Dendritic cell treated with granulocyte-macrophage colony-stimulating factor and Interleukin-4, amounts not matched to agents 40 ng/mL and 50 ng/mL, for 4 days (primary cell): ENCODE data around the gene SCAF11.

Experiments used
- H3K27ac Mint-ChIP-seq: one replicate; pipeline ENCODE4 v1.8.0; 2022; ENCODE audit warnings: mild to moderate bottlenecking, mixed read lengths
- H3K27me3 Mint-ChIP-seq: one replicate; pipeline ENCODE4 v1.8.0; 2022; ENCODE audit warnings: mild to moderate bottlenecking, mixed read lengths
- H3K36me3 Mint-ChIP-seq: one replicate; pipeline ENCODE4 v1.8.0; 2022; ENCODE audit warnings: low read depth, mixed read lengths
- H3K4me1 Mint-ChIP-seq: one replicate; pipeline ENCODE4 v1.8.0; 2022; ENCODE audit warnings: low read depth, mixed read lengths
- H3K4me3 Mint-ChIP-seq: one replicate; pipeline ENCODE4 v1.8.0; 2022; ENCODE audit warnings: mild to moderate bottlenecking, moderate library complexity, mixed read lengths
- H3K9me3 Mint-ChIP-seq: one replicate; pipeline ENCODE4 v1.8.0; 2022; ENCODE audit warnings: mixed read lengths
- intact Hi-C: fragments of 100-400 bp; cut with micrococcal nuclease; formaldehyde crosslinking; loops from one replicate; pipeline ENCODE4 v1.15.0; 2022

SCAF11 gene

DNA sequence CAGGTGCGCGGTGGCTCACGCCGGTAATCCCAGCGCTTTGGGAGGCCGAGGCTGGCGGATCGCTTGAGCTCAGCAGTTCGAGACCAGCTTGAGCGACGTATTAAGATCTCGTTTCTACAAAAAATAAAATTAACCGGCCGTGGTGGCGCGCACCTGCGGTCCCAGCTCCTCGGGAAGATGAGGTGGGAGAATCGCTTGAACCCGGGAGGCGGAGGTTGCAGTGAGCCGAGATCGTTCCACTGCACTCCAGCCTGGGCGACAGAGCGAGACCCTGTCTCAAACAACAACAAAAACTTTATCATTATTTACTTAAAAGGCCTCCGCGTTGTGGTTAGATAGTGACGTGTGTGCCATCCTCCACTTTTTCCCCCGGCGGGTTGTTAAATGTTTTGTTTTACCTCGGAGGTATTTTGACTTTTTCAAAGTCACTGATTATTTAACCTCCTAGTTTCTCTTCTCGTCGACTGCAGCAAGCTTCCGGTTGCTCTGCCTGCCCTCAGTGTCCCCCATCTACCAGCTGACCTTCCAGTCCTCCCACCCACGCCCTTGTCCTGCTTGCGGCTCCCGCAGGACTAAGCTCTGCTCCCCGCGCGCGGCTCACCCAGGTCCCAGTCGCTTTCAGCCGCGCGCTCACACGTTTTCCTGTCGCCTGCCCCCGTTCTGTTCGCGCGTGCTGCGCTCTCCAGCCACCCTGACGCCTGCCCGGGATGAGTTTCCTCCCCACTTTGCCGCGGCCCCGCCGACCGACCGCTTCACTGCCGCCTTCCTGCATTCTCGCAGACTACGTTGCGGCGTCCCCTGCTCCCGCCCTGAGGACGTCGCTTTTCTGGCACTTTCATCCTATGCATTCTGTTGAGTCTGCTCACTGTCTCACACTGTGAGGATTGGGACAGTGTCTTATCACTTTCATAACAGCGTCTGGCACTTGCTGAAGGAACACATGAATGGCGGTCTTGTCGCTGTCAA lies 1.2 kb upstream of the SCAF11 start:
- peak overlapping the region; percentile 99 for H3K27ac Mint-ChIP-seq
- peak overlapping the region; percentile 99 for H3K4me3 Mint-ChIP-seq
- H3K27me3 Mint-ChIP-seq = no peaks in the 10 kb centered on the region
- peaks cover 2% of the 10 kb centered on the region for H3K9me3 Mint-ChIP-seq
- intact Hi-C loops = loop anchor here (2.0 to 10.0 kb wide), 4 partner anchors 265 to 673 kb away; partner anchors contain the start of gene SLC38A2
- H3K36me3 Mint-ChIP-seq = peaks cover 42% of the 10 kb centered on the region
- peaks cover 33% of the 10 kb centered on the region for H3K4me1 Mint-ChIP-seq

DNA sequence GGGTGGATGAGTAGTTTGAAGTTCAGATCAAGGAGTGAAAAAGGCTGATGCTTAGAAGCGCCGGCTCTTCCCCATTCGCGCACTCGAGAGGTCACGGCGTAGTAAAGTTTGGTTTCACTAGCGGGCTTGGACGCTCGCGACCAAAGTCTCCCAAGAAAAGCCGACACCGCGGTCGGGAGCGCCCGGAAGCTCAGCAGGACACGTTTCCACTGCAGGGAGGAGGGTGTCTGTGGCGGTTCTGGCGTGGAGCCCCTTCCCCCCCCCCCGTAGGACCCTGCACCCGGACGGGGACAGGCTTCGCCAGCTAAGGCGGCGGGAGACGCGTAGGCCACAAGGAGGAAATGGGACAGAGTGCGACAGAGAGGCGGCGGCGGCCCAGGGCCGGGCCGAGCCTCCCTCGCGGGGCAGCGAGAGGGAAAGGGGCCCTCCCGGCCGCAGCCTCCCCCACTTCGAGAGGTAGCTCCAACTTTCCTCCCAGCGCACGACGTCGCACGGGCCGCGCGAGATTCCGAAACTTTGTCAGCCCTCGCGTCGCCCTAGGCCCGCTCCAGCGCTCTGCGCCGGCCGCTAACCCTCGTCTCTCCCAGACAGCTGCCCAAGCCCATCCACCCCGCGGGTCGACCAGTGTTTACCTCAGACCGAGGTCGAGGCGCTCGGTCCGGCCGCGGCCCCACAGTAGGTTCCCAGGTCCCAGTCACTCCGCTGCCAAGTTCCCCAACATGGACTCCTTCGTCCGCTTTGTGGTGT lies 480 bp downstream of the SCAF11 start:
- intact Hi-C loops = loop anchor here (2.0 to 10.0 kb wide), 4 partner anchors 263 to 675 kb away; partner anchors contain the start of gene SLC38A2
- H3K36me3 Mint-ChIP-seq = peaks cover 58% of the 10 kb centered on the region
- H3K4me1 Mint-ChIP-seq = peaks cover 45% of the 10 kb centered on the region

DNA sequence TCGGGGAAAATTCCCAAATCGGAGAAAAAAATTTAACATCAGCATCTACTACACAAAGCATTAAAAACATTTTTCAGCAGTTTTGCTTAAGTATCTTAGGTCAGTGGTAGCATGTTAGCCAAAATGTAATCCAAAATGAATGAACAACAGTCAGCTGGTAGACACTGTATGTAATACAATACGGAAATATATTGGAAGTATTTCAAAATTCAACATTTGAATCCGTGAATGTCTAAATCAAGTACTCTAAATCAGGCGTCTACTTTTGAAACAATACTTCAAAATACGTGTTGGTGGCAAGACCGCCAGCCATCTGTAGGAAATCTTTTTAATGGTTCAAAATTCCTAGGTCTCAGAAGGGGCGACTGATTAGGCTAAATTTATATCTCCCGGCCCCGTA lies 1.1 kb downstream of the SCAF11 start:
- Mint-ChIP-seq H3K4me3 (peak overlapping the region; percentile 99), H3K9me3 (peaks cover 9% of the 10 kb centered on the region), H3K36me3 (peaks cover 60% of the 10 kb centered on the region), H3K27me3 (no peaks in the 10 kb centered on the region), H3K27ac (peak overlapping the region; percentile 99), H3K4me1 (peaks cover 50% of the 10 kb centered on the region)
- intact Hi-C loops = no loop called here

More for the DNA sequence above, 480 bp downstream of the SCAF11 start:
- Mint-ChIP-seq H3K9me3 (peaks cover 9% of the 10 kb centered on the region), H3K27ac (peak overlapping the region; percentile 99), H3K27me3 (no peaks in the 10 kb centered on the region), H3K4me3 (peak overlapping the region; percentile 99)

DNA sequence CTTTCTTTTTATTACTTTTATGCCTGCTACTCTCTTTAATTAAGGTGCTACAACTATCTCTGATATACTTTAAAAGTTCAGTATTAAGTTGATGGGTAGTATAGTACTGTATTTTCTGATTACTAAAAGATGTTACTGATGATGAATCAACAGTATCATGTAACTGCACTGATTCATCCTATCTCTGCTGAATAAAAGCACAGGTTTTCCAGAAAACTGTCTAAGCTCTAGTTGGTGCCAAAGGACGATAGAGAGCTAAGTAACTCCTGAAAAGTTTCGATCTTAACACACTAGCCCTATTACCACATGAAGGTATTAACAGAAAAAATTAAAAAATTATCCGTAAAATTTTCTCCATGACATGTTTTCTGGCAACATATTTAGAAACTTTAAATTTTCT lies 2.1 kb downstream of the SCAF11 start:
- Mint-ChIP-seq H3K36me3 (peaks cover 60% of the 10 kb centered on the region), H3K27ac (peak overlapping the region; percentile 99), H3K4me3 (peak overlapping the region; percentile 24), H3K9me3 (peaks cover 9% of the 10 kb centered on the region), H3K27me3 (no peaks in the 10 kb centered on the region), H3K4me1 (peaks cover 60% of the 10 kb centered on the region)
- intact Hi-C loops = no loop called here

DNA sequence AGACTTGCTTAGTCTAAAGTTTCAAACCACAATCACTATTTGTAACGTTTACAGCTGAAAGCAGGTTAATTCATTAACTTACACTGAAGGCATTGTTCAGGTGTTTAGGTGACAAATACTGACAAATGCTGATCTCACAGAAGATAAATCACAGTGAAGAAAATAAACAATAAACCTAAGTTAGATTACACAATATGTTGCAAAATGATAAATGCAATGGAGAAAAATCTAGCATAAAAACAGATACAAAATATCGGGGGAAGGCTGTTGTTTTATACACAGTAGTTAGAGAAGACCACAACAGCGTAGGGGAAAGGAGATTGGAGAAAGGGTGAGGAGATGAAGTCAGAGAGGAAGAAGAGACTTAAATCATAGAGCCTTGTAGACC lies 3.0 kb downstream of the SCAF11 start:
- intact Hi-C loops = no loop called here
- Mint-ChIP-seq H3K4me3 (peak overlapping the region; percentile 24), H3K4me1 (peaks cover 69% of the 10 kb centered on the region), H3K36me3 (peaks cover 67% of the 10 kb centered on the region), H3K9me3 (peaks cover 9% of the 10 kb centered on the region), H3K27me3 (no peaks in the 10 kb centered on the region), H3K27ac (peak overlapping the region; percentile 99)

DNA sequence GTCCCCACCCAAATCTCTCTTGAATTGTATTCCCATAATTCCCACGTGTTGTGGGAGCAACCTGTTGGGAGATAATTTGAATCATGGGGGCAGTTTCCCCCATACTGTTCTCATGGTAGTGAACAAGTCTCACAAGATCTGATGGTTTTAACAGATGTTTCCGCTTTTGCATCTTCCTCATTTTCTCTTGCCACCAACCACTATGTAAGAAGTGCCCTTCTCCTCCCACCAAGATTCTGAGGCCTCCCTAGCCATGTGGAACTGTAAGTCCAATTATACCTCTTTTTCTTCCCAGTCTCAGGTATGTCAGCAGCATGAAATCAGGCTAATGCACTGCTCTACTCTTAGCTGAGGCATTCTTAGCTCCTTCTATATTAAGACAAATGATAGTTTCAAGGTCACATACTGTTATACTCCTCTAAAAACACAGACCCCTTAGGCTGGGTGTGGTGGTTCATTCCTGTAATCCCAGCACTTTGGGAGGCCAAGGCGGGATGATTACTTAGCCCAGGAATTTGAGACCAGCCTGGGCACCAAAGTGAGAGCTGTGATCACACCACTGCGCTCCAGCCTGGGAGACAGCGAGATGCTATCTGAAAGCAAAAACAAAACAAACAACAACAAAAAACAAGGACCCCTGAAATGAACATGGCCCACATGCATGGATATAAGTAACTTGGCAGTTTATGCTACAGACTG lies 3.6 kb downstream of the SCAF11 start:
- Mint-ChIP-seq H3K4me1 (peaks cover 71% of the 10 kb centered on the region), H3K27ac (peak overlapping the region; percentile 99), H3K27me3 (no peaks in the 10 kb centered on the region), H3K9me3 (peaks cover 9% of the 10 kb centered on the region), H3K36me3 (peaks cover 62% of the 10 kb centered on the region), H3K4me3 (peak overlapping the region; percentile 58)
- intact Hi-C loops = no loop called here

DNA sequence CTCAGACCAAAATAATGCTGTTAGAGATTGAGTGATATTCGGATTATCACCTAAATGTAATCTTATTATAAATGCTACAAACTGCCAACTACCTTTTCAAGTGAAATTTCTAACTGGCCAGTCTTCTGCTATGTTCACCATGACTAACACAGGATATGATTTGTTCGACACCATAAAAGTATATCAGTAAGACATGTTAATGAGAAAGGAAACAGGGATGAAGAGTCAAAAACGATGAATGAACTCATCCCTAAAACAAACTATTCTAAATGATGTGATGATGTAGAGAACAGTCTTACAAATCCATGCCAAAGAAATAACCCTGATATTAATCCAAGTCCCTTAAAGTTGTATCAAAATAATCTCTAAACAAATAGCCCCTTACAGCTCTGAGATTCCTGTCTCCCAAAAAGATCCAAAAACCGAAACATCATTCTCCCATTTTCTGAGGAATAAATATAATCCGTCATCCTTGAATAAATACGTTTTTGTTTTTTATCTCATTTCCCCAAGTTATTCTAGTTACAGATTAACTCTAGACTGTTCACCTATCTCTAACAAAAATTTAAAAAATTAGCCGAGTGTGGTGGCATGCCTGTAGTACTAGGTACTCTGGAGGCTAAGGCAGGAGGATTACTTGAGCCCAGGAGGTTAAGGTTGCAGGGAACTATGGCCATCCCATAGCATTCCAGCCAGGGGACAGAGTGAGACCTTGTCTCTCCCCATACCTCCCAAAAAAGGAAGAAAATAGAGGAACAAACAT lies 9.1 kb downstream of the SCAF11 start:
- H3K4me1 Mint-ChIP-seq = peaks cover 90% of the 10 kb centered on the region
- no peak overlapping the region for H3K4me3 Mint-ChIP-seq
- H3K36me3 Mint-ChIP-seq = peaks cover 35% of the 10 kb centered on the region
- H3K27ac Mint-ChIP-seq = no peak overlapping the region
- no peaks in the 10 kb centered on the region for H3K27me3 Mint-ChIP-seq
- intact Hi-C loops = no loop called here
- H3K9me3 Mint-ChIP-seq = peaks cover 4% of the 10 kb centered on the region

DNA sequence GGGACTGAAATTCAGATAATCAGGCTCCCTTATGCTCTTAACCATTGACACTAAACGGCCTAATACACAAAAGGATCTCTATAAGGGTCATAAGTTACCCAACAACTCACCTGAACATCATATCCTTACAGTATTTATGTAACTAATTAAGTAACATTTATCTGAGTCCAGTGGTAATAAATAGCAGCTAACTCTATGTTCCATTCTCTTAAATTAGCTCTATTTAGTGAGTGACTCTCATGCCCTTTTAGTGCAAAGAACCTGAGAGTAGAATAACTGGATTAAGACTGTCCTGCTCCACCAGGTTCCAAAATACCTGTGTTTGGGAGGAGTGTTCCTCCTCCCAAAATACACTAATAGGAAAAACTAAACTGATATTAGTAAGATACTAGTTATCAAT lies 9.8 kb downstream of the SCAF11 start:
- H3K27ac Mint-ChIP-seq = no peak overlapping the region
- H3K4me1 Mint-ChIP-seq = peaks cover 90% of the 10 kb centered on the region
- H3K27me3 Mint-ChIP-seq = no peaks in the 10 kb centered on the region
- no peak overlapping the region for H3K4me3 Mint-ChIP-seq
- no peaks in the 10 kb centered on the region for H3K9me3 Mint-ChIP-seq
- intact Hi-C loops = no loop called here
- H3K36me3 Mint-ChIP-seq = peaks cover 34% of the 10 kb centered on the region

DNA sequence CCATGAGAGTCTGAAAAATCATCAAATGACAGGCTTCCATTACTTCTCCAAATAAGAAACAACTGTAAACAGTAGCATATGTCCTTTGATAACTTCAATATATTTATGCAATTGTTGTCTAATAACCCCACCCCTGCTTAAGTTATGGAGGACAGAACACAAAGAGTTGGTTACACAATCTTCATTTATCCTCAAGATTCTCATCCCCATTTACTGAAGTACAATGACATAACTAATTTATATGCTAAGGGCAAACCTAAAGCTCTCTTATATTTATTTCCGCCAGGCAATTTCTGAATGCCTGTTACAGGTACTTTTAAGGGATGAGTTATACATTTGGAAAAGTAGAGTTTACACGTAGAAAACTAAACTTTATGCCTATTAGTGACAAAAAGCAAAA lies 12.3 kb downstream of the SCAF11 start:
- Mint-ChIP-seq H3K4me3 (no peak overlapping the region), H3K36me3 (peaks cover 40% of the 10 kb centered on the region), H3K27me3 (no peaks in the 10 kb centered on the region), H3K27ac (no peak overlapping the region), H3K9me3 (no peaks in the 10 kb centered on the region), H3K4me1 (peaks cover 85% of the 10 kb centered on the region)
- intact Hi-C loops = no loop called here

DNA sequence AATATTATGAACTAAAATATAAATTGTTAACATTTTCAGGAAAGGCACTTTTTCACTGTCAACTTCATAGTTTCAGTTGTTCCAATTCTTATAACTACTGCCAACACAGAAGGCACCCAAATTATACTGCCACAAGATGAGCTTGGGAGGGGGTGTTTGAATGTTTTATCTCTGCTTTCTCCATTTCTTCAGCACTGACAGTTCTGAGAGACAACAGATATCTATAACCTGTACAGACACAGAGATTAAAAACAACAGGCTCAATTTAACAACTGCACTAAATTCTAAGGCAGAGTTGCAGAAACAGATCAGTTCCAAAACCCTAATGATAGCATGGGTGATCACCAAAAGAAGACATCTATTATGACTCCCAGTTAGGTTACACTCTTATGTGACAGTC lies 12.8 kb downstream of the SCAF11 start:
- intact Hi-C loops = no loop called here
- Mint-ChIP-seq H3K4me1 (peaks cover 85% of the 10 kb centered on the region), H3K27ac (no peak overlapping the region), H3K27me3 (no peaks in the 10 kb centered on the region), H3K9me3 (no peaks in the 10 kb centered on the region), H3K36me3 (peaks cover 40% of the 10 kb centered on the region), H3K4me3 (no peak overlapping the region)

DNA sequence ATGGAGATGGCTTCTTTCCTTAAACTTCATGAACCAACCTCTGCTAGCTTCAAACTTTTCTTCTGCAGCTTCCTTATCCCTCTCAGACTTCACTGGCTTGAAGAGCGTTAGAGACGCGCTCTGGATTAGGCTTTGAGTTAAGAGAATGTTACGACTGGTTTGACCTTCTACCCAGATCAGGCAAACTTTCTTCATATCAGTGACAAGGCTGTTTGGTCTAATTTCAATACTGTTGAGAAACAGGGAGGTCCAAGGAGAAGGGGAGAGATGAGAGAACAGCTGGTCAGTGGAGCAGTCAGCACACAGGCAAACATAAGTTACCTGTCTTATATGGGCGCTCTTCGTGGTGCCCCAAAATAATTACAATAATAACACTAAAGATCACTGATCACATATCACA lies 14.9 kb downstream of the SCAF11 start:
- Mint-ChIP-seq H3K27ac (no peak overlapping the region), H3K9me3 (no peaks in the 10 kb centered on the region), H3K4me1 (peaks cover 87% of the 10 kb centered on the region), H3K27me3 (no peaks in the 10 kb centered on the region), H3K36me3 (peaks cover 44% of the 10 kb centered on the region), H3K4me3 (no peak overlapping the region)
- intact Hi-C loops = no loop called here

DNA sequence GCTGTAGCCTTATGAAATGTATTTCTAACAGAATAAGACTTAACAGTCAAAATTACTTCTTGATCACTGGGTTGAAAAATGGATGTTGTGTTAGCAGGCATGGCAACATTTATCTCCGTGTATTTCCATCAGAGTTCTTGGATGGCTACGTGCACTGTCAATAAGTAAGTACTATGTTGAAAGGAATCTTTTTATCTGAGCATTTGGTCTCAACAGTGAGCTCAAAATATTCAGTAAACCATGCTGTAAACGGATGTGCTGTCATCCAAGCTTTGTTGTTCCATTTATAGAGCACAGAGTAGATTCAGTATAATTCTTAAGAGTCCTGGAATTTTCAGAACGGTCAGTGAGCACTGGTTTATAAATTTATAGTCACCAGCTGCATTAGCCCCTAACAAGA lies 15.5 kb downstream of the SCAF11 start:
- intact Hi-C loops = no loop called here
- H3K4me3 Mint-ChIP-seq = no peak overlapping the region
- peaks cover 50% of the 10 kb centered on the region for H3K36me3 Mint-ChIP-seq
- no peak overlapping the region for H3K27ac Mint-ChIP-seq
- H3K9me3 Mint-ChIP-seq = no peaks in the 10 kb centered on the region
- H3K4me1 Mint-ChIP-seq = peaks cover 88% of the 10 kb centered on the region
- H3K27me3 Mint-ChIP-seq = no peaks in the 10 kb centered on the region

DNA sequence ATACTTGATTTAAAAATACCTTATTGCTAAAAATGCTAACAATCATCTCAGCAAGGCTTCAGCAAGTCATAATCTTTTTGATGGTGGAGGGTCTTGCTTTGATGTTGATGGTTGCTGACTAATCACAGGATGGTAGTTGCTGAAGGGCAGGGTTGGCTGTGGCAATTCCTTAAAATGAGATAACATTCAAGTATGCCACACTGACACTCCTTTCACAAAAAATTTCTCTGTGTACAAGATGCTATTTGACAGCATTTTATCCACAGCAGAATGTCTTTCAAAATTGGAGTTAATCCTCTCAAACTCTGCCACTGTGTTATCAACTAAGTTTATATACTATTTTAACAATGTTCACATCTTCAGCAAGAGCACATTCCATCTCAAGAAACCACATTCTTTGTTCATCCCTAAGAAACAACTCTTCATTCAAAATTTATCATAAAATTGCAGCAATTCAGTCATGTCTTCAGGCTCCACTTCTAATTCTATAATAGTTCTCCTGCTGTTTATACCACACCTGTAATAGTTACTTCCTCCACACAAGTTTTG lies 16.1 kb downstream of the SCAF11 start:
- Mint-ChIP-seq H3K4me3 (no peak overlapping the region), H3K27me3 (no peaks in the 10 kb centered on the region), H3K27ac (no peak overlapping the region), H3K36me3 (peaks cover 52% of the 10 kb centered on the region), H3K9me3 (no peaks in the 10 kb centered on the region), H3K4me1 (peaks cover 88% of the 10 kb centered on the region)
- intact Hi-C loops = no loop called here
